Stimulated activated CD8-positive, alpha-beta memory T cell treated with anti-CD3 and anti-CD28 coated beads, Interleukin-15, amount 100 ng/mL, for 24 hours (primary cell): ENCODE data around the gene GPR55.
"Not testable (repeated sequence)": the region's sequence is repeated elsewhere in the genome, so short reads cannot be mapped to it uniquely, and the experiment has no call there.

Experiments
- DNase-seq: peaks from one replicate; pipeline ENCODE4 v3.0.0-alpha.2; 2020; ENCODE audit warnings: low read depth

GPR55 gene

GRCh38 chr2:230950874-230951339 is 25.9 kb upstream of the GPR55 start:
- no peak for DNase-seq

GRCh38 chr2:230949966-230950873 is 25.2 kb upstream of the GPR55 start:
- no peak for DNase-seq

- no peak for DNase-seq
Measured at GRCh38 chr2:230947908-230948365, 22.9 kb upstream of the GPR55 start.

GRCh38 chr2:230947235-230947576 is 22.2 kb upstream of the GPR55 start:
- DNase-seq = no peak

GRCh38 chr2:230946429-230947234 is 21.6 kb upstream of the GPR55 start:
- DNase-seq = no peak

GRCh38 chr2:230944757-230945372 is 19.8 kb upstream of the GPR55 start:
- DNase-seq = no peak

GRCh38 chr2:230944123-230944653 is 19.1 kb upstream of the GPR55 start:
- no peak for DNase-seq

GRCh38 chr2:230942920-230943896 is 18.2 kb upstream of the GPR55 start:
- DNase-seq = no peak

- no peak for DNase-seq
Measured at GRCh38 chr2:230942371-230942770, 17.3 kb upstream of the GPR55 start.

GRCh38 chr2:230941202-230942180 is 16.4 kb upstream of the GPR55 start:
- DNase-seq = no peak

GRCh38 chr2:230940471-230940815 is 15.4 kb upstream of the GPR55 start:
- no peak for DNase-seq

GRCh38 chr2:230939691-230940470 is 14.8 kb upstream of the GPR55 start:
- no peak for DNase-seq

GRCh38 chr2:230939066-230939591 is 14.1 kb upstream of the GPR55 start:
- no peak for DNase-seq

GRCh38 chr2:230938516-230939065 is 13.5 kb upstream of the GPR55 start:
- no peak for DNase-seq

- no peak for DNase-seq
Measured at GRCh38 chr2:230938098-230938497, 13.1 kb upstream of the GPR55 start.

- no peak for DNase-seq
Measured at GRCh38 chr2:230937362-230937761, 12.3 kb upstream of the GPR55 start.

GRCh38 chr2:230936243-230936642 is 11.2 kb upstream of the GPR55 start:
- DNase-seq = not testable (repeated sequence)

- DNase-seq = no peak
Measured at GRCh38 chr2:230935130-230935430, 10.0 kb upstream of the GPR55 start.
